ENCODE data around the gene RPL41. TPM values are rescaled to one million over a fixed set of nuclear protein-coding genes. Genes with fewer than 3 reads are reported as not detected.

Gene RPL41
- total RNA-seq, 1 experiment from 2014 or later: 3,551 TPM

DNA sequence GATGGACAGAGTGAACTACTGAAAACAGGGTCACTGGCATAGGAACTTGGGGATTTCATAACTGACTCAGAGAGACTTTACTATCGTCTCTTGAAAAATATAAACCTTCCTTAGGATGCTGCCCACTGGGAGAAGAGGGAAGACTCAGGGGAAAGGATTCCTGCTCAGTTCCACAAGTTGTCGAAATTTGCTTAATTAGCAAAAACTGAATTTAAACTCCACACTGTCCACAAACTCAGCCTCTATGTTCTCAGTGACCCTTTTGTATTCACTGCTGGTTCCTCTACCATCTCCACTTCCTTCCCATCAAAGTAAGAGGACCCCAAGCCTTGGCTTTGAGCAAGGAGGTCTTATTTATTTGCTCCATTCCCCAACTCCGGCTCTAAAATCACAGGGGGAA lies 28.8 kb downstream of the RPL41 start:
- POLR2A ChIA-PET (ENCODE audit: unreplicated experiment): no interaction called here
- TF ChIP-seq EZH2 (IDR thresholded peaks at IDR 0.05; ENCODE audit: low read length, unreplicated experiment) (no peak), EZH2phosphoT487 (IDR thresholded peaks at IDR 0.05; ENCODE audit: borderline replicate concordance, low read length) (no peak)
- TF ChIP-seq, protein P1, sequence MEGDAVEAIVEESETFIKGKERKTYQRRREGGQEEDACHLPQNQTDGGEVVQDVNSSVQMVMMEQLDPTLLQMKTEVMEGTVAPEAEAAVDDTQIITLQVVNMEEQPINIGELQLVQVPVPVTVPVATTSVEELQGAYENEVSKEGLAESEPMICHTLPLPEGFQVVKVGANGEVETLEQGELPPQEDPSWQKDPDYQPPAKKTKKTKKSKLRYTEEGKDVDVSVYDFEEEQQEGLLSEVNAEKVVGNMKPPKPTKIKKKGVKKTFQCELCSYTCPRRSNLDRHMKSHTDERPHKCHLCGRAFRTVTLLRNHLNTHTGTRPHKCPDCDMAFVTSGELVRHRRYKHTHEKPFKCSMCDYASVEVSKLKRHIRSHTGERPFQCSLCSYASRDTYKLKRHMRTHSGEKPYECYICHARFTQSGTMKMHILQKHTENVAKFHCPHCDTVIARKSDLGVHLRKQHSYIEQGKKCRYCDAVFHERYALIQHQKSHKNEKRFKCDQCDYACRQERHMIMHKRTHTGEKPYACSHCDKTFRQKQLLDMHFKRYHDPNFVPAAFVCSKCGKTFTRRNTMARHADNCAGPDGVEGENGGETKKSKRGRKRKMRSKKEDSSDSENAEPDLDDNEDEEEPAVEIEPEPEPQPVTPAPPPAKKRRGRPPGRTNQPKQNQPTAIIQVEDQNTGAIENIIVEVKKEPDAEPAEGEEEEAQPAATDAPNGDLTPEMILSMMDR (conservative IDR thresholded peaks at IDR 0.05; ENCODE audit: low read depth, low read length): no peak
- CTCF ChIA-PET: no interaction called here

DNA sequence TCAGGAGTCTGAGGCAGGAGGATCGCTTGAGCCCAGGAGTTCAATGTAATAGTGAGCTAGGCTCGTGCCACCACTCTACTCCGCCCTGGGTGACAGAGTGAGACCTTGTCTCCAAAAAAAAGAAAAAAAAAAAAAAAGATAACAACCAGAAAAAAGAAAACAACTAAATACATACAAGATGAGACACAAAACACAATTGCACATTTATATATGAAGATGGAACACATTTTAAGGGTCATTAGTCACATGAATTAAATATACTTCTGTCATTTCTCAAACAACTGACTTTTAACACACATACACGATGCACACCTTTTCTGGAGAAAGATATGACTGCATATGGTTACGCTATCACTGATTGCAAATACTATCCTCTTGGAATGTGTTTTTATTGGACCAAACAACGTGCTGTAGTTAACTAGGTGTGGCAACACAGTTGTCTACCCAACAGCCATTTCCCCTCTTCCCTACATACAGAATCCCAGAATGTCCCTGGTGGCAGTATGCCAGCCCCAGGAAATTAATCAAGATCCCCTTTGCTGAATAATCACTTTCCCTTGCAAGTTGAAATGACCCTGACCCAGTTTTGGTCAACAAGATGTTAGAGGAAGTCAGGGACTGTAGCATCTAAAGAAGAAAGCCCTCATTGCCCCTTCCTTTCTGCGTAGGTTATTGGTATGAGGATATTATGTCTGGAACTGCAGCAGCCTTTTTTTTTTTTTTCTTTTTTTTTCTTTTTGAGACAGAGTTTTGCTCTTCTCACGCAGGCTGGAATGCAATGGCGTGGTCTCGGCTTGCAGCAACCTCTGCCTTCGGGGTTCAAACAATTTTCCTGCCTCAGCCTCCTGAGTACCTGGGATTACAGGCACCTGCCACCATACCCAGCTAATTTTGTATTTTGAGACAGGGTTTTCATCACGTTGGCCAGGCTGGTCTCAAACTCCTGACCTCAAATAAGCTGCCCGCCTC lies 30.3 kb downstream of the RPL41 start:
- POLR2A ChIA-PET (ENCODE audit: unreplicated experiment): no interaction called here
- no peak overlapping the region for H3K27ac ChIP-seq (ENCODE audit: low read length)
- CTCF ChIA-PET: no interaction called here
- H3K4me2 ChIP-seq (ENCODE audit: low read length): peak overlapping the region; percentile 7; the same call in 1 of the 2 replicates
- TF ChIP-seq, protein P1 (conservative IDR thresholded peaks at IDR 0.05; ENCODE audit: low read depth, low read length): no peak
- no peak for TF ChIP-seq EZH2 (IDR thresholded peaks at IDR 0.05; ENCODE audit: low read length, unreplicated experiment)
- TF ChIP-seq EZH2phosphoT487 (IDR thresholded peaks at IDR 0.05; ENCODE audit: borderline replicate concordance, low read length): no peak
- H3K9ac ChIP-seq (ENCODE audit: low read length): no peak overlapping the region
- peaks cover 3% of the 10 kb centered on the region for H3F3A ChIP-seq (ENCODE audit: low read length, unreplicated experiment)
- TSS peak; percentile 13 for BruUV-seq (replicated peaks)
- H3K79me2 ChIP-seq (ENCODE audit: low read length): no peaks in the 10 kb centered on the region
- H3K36me3 ChIP-seq (ENCODE audit: low read depth, low read length): peaks cover 30% of the 10 kb centered on the region
- intact Hi-C loops (cut with micrococcal nuclease): no loop called here
- ATAC-seq: peak; percentile 63
- peaks cover 20% of the 10 kb centered on the region for H3K4me1 ChIP-seq (ENCODE audit: insufficient read depth, low read length)
- H3K27me3 ChIP-seq (ENCODE audit: low read length): no peaks in the 10 kb centered on the region
- no peaks in the 10 kb centered on the region for H3K9me3 ChIP-seq (ENCODE audit: low read length)
- no peaks in the 10 kb centered on the region for H4K20me1 ChIP-seq (ENCODE audit: low read length)
- no peak overlapping the region for H3K4me3 ChIP-seq (ENCODE audit: low read length)
- H3K9me2 ChIP-seq (replicated peaks; ENCODE audit: low read length): no peaks in the 10 kb centered on the region
- peak; percentile 50 for DNase-seq
- H2AFZ ChIP-seq (ENCODE audit: low read length): no peak overlapping the region

More for the DNA sequence above, 28.8 kb downstream of the RPL41 start:
- Histone ChIP-seq H3K4me3 (ENCODE audit: low read length) (no peak overlapping the region), H3F3A (ENCODE audit: low read length, unreplicated experiment) (no peaks in the 10 kb centered on the region), H3K27me3 (ENCODE audit: low read length) (no peaks in the 10 kb centered on the region), H3K4me2 (ENCODE audit: low read length) (no peak overlapping the region), H3K4me1 (ENCODE audit: insufficient read depth, low read length) (peaks cover 11% of the 10 kb centered on the region), H3K9ac (ENCODE audit: low read length) (no peak overlapping the region), H3K9me2 (replicated peaks; ENCODE audit: low read length) (no peaks in the 10 kb centered on the region), H3K27ac (ENCODE audit: low read length) (no peak overlapping the region), H3K36me3 (ENCODE audit: low read depth, low read length) (peaks cover 34% of the 10 kb centered on the region), H3K9me3 (ENCODE audit: low read length) (no peaks in the 10 kb centered on the region), H4K20me1 (ENCODE audit: low read length) (no peaks in the 10 kb centered on the region), H2AFZ (ENCODE audit: low read length) (no peak overlapping the region), H3K79me2 (ENCODE audit: low read length) (no peaks in the 10 kb centered on the region)
- ATAC-seq (no peak), DNase-seq (no peak)
- no TSS peak for BruUV-seq (replicated peaks)
- intact Hi-C loops (cut with micrococcal nuclease): no loop called here

DNA sequence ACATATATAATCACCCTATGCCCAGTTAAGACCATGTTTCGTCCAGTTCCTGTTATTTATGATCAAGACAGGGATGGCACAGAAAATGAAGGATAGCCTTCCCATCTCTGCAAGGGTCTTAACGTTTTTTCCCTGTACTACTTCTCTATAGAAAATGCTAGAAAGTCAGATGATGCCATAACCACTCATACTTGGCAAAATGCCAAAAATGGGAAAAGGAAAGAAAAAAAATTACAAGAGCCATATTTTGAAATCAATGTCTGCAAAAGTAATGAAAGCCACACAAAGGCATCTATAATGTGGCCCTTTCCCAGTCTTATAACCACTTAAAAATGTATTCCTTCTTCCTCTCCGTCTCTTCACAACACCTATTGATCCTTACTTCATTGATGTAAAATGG lies 34.1 kb downstream of the RPL41 start:
- H3K27ac ChIP-seq (ENCODE audit: low read length): no peak overlapping the region
- ChIA-PET POLR2A (ENCODE audit: unreplicated experiment) (no interaction called here), CTCF (no interaction called here)
- DNase-seq (peak; percentile 41), ATAC-seq (no peak)
- no peaks in the 10 kb centered on the region for H3K9me3 ChIP-seq (ENCODE audit: low read length)
- no peak overlapping the region for H3K9ac ChIP-seq (ENCODE audit: low read length)
- no peak overlapping the region for H3K4me2 ChIP-seq (ENCODE audit: low read length)
- H3K4me3 ChIP-seq (ENCODE audit: low read length): no peak overlapping the region
- no peaks in the 10 kb centered on the region; the same call in 1 of the 2 replicates for H3K36me3 ChIP-seq (ENCODE audit: low read depth, low read length)
- no peaks in the 10 kb centered on the region for H3K9me2 ChIP-seq (replicated peaks; ENCODE audit: low read length)
- no TSS peak for BruUV-seq (replicated peaks)
- peaks cover 12% of the 10 kb centered on the region for H3K79me2 ChIP-seq (ENCODE audit: low read length)
- H4K20me1 ChIP-seq (ENCODE audit: low read length): no peaks in the 10 kb centered on the region
- peaks cover 29% of the 10 kb centered on the region for H3K4me1 ChIP-seq (ENCODE audit: insufficient read depth, low read length)
- intact Hi-C loops (cut with micrococcal nuclease): no loop called here
- no peak for TF ChIP-seq EZH2phosphoT487 (IDR thresholded peaks at IDR 0.05; ENCODE audit: borderline replicate concordance, low read length)
- TF ChIP-seq, protein P1 (conservative IDR thresholded peaks at IDR 0.05; ENCODE audit: low read depth, low read length): no peak
- no peak for TF ChIP-seq EZH2 (IDR thresholded peaks at IDR 0.05; ENCODE audit: low read length, unreplicated experiment)
- no peak overlapping the region for H2AFZ ChIP-seq (ENCODE audit: low read length)
- H3K27me3 ChIP-seq (ENCODE audit: low read length): no peaks in the 10 kb centered on the region
- peaks cover 3% of the 10 kb centered on the region for H3F3A ChIP-seq (ENCODE audit: low read length, unreplicated experiment)
